COLO668 (cell line): Measurements from ENCODE around the gene TSSC4.

Experiments used
- DNase-seq: peaks from one replicate; lab custom pipeline; 2025; ENCODE audit not compliant: unreplicated experiment; lab: John Stamatoyannopoulos, UW

TSSC4 gene

DNA sequence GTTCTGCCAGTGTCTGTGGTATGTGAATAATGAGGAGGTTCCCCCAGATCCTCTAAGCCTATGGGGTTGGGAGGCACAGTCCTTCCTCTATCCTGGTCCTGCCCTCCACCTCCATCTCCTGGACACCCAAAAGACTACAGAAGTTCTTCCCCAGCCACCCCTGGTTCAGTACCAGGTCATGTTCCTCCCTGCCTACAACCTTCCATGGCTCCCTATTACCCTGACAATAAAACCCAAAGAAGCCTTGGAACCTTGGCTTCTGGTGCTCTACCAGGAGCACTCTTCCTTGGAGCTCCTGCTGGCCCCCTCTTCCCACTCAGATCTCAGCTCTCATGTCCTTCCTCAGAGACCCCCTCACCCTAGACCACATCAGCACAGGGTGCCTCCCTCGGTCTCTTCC is 30.8 kb downstream of the TSSC4 start:
- DNase-seq = no peak

GRCh38 chr11:2432171-2432621 is 31.6 kb downstream of the TSSC4 start:
- DNase-seq = no peak

- DNase-seq = no peak
Observed at GRCh38 chr11:2432628-2433071, 32.1 kb downstream of the TSSC4 start.

GRCh38 chr11:2433106-2433925 is 32.8 kb downstream of the TSSC4 start:
- no peak for DNase-seq

DNA sequence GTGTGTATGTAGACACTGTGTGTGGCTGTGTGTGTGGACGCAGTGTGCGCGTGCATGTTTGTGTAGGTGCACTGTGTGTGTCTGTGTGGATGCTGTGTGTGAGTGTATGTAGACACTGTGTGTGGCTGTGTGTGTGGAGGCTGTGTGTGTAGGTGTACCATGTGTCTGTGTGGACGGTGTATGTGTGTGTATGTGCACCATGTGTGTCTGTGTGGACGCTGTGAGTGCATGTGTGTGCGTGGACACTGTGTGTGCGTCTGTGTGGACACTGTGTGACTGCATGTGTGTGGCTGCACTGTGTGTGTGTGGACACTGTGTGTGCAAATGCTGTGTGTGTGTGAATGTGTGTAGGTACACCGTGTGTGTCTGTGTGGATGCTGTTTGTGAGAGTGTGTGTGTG is 33.5 kb downstream of the TSSC4 start:
- no peak for DNase-seq

DNA sequence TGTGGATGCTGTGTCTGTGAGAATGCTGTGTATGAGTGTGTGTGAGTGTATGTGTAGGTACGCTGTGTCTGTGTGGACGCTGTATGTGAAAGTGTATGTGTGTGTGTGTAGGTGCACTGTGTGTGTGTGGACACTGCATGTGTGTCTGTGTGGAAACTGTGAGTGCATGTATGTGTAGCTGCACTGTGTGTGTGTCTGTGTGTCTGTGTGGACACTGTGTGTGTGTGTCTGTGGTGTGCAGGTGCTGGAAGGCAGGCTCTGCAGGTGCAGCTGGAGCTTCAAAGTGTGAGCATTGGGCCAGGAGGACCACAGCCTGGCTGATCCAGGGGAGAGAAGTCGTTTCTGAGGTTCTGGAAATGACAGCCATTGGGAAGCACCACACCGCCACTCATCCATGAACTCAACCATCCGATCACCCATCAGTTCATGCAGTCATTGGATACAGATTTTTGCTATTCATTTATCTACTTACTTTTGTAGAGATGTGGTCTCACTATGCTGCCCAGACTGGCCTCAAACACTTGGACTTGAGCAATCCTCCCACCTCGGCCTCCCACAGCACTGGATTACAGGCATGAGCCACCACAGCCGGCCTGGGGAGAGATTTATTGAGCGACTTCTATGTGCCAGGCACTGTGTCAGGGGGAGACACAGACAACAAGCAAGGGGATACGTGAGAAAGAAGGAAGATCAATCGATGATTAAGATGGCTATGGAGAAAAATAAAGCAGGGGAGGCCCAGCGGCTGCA is 34.1 kb downstream of the TSSC4 start:
- no peak for DNase-seq

- no peak for DNase-seq
Observed at GRCh38 chr11:2435288-2436012, 34.9 kb downstream of the TSSC4 start.

- DNase-seq = no peak
Observed at GRCh38 chr11:2436013-2436520, 35.5 kb downstream of the TSSC4 start.

GRCh38 chr11:2436521-2437031 is 36.0 kb downstream of the TSSC4 start:
- DNase-seq = no peak

DNA sequence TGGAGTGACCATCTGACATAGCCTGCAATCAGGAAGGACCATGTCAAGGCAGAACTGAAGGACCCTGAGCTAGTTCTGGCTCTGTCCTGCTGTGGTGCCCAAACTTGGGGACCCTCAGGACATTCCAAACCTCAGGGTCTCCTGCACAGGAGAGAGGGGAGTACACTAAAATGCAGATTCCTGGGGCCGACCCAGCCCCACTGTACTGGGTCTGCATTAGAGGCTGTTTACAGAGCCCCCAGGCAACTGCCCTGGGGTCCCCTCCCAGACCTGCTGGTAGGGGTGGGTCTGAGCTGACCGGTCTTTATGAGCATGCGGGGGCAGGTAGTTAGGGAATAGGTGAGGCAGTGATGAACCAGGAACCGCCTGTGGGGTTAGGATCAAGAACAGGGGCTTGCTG is 37.0 kb downstream of the TSSC4 start:
- DNase-seq = no peak

- no peak for DNase-seq
Observed at GRCh38 chr11:2439820-2440219, 39.3 kb downstream of the TSSC4 start.

GRCh38 chr11:2440646-2441045 is 40.1 kb downstream of the TSSC4 start:
- no peak for DNase-seq

DNA sequence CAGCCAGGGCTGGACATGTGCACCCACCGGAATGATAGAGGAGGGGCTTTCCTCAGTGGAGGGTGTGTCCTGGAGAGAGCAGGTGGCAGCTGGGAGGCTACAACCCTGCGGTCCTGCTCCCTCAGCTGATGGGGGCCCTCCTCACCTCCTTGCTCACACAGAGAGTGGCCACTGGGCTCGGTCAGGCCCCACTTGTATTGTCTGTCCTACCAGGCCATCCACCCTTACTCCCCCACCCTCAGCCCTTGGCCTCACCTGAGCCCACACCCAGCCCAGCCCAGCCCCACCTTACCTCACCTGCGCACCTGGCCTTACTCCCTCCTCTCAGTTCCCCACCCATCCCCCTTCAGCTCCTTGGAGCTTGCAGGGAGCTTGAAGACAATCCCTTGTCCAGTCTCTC is 40.6 kb downstream of the TSSC4 start:
- no peak for DNase-seq

DNA sequence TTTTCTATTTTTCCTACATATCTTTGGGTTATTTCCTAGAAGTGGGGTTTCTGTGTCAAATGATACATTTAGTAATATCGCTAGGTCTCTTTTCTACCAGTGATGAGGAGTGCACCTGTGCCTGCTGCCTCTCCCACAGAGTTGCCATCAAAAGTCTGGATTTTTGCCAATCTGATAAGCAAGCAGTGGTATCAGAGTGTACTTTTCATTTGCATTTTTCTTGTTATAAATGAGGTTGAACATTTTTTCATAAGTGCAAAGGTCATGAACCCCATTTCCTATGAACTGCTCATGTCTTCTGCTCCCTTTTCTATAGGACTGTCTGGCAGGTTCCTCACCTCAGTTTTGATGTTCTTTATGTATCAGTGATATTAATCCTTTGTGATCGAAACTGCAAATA is 42.0 kb downstream of the TSSC4 start:
- DNase-seq = no peak

- DNase-seq = no peak
Observed at GRCh38 chr11:2443406-2443805, 42.9 kb downstream of the TSSC4 start.

DNA sequence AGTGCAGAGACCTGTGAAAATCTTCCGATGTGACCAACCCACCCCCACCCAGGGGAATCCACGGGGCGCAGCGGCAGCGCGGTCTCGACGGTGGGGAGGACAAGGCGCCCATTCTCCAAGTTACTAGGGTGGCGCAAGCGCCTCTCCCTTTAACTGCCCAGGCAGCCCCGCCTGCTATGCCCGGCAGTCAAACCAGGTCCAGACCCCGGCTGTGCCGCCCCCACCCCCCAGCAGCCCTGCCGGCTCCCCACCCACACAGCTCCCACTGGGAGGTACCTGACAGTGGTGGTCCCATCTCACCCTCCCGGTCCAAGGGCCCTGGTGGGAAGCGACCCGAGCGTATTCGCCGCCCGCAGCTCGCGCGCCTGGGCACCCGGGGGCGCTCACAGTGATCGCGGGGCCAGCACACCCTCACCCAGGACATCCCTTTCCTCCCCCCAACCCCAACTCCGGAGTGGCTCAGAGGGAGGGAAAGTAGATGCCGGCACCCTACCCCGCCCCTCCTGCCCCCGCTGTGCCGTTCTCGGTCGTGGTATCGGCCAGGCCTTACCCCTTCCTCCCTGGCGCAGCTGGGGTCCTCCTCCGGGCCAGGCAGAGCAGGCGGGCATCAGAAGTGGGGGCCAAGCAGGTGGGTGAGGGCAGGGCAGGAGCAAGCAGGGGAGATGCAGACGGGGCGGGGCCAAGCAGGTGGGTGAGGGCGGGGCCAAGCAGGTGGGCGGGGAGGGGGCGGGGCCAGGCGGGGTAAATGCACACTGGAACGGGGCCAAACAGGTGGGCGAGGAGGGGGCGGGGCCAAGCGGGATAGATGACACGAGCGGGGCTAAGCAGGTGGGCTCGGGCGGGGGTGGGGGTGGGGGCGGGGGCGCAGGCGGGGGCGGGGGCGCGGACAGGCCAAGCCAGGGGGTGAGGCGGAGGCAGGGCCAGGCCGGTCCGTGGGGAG is 43.6 kb downstream of the TSSC4 start, which contains the start of gene TRPM5:
Gene TRPM5, minus strand, starts transcription at position 634 of the 940 bp plus-strand sequence. CDS start 21,478 bp downstream, outside the sequence.
- no peak for DNase-seq

DNA sequence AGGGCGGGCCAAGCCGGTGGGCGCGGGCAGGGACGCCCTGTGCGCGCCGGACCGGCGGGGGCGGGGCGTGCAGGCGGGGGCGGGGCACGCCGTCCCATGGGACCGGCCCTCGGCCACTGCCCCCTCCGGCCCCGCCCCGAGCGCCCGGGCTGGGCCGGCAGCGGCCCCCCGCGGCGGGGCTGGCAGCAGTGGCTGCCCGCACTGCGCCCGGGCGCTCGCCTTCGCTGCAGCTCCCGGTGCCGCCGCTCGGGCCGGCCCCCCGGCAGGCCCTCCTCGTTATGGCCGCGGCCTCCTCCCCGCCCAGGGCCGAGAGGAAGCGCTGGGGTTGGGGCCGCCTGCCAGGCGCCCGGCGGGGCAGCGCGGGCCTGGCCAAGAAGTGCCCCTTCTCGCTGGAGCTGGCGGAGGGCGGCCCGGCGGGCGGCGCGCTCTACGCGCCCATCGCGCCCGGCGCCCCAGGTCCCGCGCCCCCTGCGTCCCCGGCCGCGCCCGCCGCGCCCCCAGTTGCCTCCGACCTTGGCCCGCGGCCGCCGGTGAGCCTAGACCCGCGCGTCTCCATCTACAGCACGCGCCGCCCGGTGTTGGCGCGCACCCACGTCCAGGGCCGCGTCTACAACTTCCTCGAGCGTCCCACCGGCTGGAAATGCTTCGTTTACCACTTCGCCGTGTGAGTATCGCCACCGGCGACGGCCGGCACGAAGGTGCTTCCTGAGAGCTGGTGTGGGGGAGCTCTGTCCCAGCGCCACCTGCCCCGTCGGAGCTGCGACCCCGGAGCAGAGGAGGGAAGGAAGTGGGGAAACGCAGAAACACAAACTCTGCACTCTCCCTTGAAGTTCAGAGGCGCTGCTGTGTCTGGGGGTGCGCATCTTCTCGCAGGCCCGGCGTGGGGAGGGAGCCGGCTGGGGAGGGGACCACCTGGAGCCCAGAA is 44.5 kb downstream of the TSSC4 start, which contains the start of gene KCNQ1:
Gene KCNQ1, plus strand, starts transcription at position 188 of the 925 bp plus-strand sequence. Its CDS starts 91 bp downstream, at position 279.
- DNase-seq = peak; percentile 11

GRCh38 chr11:2445746-2446551 is 45.4 kb downstream of the TSSC4 start:
- DNase-seq = no peak
